Parathyroid adenoma (tissue), 2 donors: Measurements from ENCODE around the gene RABGAP1.

Source experiments
- H2AFZ ChIP-seq: fragments of 300-600 bp; sonication (generic); one replicate; pipeline ENCODE4 v1.7.0; 2017; ENCODE audit warnings: antibody characterized with exemption, mild to moderate bottlenecking
- H3K27ac ChIP-seq: fragments of 300-600 bp; sonication (generic); one replicate; pipeline ENCODE4 v1.7.0; 2017
- H3K27me3 ChIP-seq: fragments of 300-600 bp; sonication (generic); one replicate; pipeline ENCODE4 v1.7.0; 2017; ENCODE audit warnings: low read length; ENCODE audit not compliant: control insufficient read depth, insufficient read depth
- H3K36me3 ChIP-seq: fragments of 300-600 bp; sonication (generic); one replicate; pipeline ENCODE4 v1.7.0; 2017; ENCODE audit warnings: low read length; ENCODE audit not compliant: control insufficient read depth, insufficient read depth
- H3K4me1 ChIP-seq: fragments of 300-600 bp; sonication (generic); one replicate; pipeline ENCODE4 v1.7.0; 2017; ENCODE audit warnings: control low read depth
- H3K4me2 ChIP-seq: fragments of 300-600 bp; sonication (generic); one replicate; pipeline ENCODE4 v1.7.0; 2017; ENCODE audit warnings: low read length
- H3K4me3 ChIP-seq: fragments of 300-600 bp; sonication (generic); one replicate; pipeline ENCODE4 v1.7.0; 2017; ENCODE audit warnings: low read depth, low read length
- H3K79me2 ChIP-seq: fragments of 300-600 bp; sonication (generic); one replicate; pipeline ENCODE4 v1.7.0; 2017; ENCODE audit warnings: control low read depth
- H3K9ac ChIP-seq: fragments of 300-600 bp; sonication (generic); one replicate; pipeline ENCODE4 v1.7.0; 2017; ENCODE audit warnings: mild to moderate bottlenecking
- H3K9me3 ChIP-seq: fragments of 300-600 bp; sonication (generic); one replicate; pipeline ENCODE4 v1.7.0; 2017; ENCODE audit warnings: low read length; ENCODE audit not compliant: control insufficient read depth
- TF ChIP-seq, protein P1 (sequence below): fragments of 300-600 bp; sonication (generic); IDR thresholded peaks from one replicate; pipeline ENCODE4 v1.7.0; 2017; ENCODE audit warnings: antibody characterized with exemption, mild to moderate bottlenecking
- donor health status: primary hyperparathyroidism.

RABGAP1 gene

GRCh38 chr9:123128591-123128990 lies 187.8 kb downstream of the RABGAP1 start:
- Histone ChIP-seq H3K36me3 (no peaks in the 10 kb centered on the region), H3K4me1 (no peaks in the 10 kb centered on the region), H2AFZ (no peak overlapping the region), H3K4me2 (no peak overlapping the region), H3K27ac (no peak overlapping the region), H3K9me3 (no peaks in the 10 kb centered on the region), H3K4me3 (no peak overlapping the region), H3K9ac (no peak overlapping the region), H3K27me3 (no peaks in the 10 kb centered on the region), H3K79me2 (no peaks in the 10 kb centered on the region)
- TF ChIP-seq, protein P1, sequence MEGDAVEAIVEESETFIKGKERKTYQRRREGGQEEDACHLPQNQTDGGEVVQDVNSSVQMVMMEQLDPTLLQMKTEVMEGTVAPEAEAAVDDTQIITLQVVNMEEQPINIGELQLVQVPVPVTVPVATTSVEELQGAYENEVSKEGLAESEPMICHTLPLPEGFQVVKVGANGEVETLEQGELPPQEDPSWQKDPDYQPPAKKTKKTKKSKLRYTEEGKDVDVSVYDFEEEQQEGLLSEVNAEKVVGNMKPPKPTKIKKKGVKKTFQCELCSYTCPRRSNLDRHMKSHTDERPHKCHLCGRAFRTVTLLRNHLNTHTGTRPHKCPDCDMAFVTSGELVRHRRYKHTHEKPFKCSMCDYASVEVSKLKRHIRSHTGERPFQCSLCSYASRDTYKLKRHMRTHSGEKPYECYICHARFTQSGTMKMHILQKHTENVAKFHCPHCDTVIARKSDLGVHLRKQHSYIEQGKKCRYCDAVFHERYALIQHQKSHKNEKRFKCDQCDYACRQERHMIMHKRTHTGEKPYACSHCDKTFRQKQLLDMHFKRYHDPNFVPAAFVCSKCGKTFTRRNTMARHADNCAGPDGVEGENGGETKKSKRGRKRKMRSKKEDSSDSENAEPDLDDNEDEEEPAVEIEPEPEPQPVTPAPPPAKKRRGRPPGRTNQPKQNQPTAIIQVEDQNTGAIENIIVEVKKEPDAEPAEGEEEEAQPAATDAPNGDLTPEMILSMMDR, result no peak

DNA sequence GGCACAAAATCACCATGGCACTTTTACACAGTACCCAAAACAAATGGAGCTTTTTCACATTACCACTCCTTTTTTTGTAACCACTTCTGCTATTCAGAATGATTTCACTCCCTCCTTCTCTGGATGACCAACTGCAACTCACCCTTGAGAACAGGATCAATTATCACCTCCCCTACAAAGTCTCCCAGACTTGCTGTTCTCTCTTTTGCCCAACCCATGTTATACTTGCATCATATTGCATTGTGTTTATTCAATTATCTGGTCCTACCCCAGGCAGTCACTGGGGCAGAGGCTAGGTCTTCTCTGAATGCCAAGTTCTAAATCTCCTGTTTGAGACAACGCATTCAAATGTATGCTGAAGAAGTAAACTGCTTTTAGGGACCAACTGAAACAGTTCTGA lies 188.6 kb downstream of the RABGAP1 start:
- no peak overlapping the region for H3K27ac ChIP-seq
- no peaks in the 10 kb centered on the region for H3K9me3 ChIP-seq
- H3K27me3 ChIP-seq, result no peaks in the 10 kb centered on the region
- no peak overlapping the region for H3K9ac ChIP-seq
- no peaks in the 10 kb centered on the region for H3K79me2 ChIP-seq
- no peaks in the 10 kb centered on the region for H3K36me3 ChIP-seq
- H3K4me2 ChIP-seq, result no peak overlapping the region
- H3K4me1 ChIP-seq, result no peaks in the 10 kb centered on the region
- H2AFZ ChIP-seq, result no peak overlapping the region
- no peak overlapping the region for H3K4me3 ChIP-seq
- TF ChIP-seq, protein P1, result no peak

- Histone ChIP-seq H3K27me3 (no peaks in the 10 kb centered on the region), H3K9me3 (no peaks in the 10 kb centered on the region), H3K27ac (no peak overlapping the region), H3K9ac (no peak overlapping the region), H3K79me2 (no peaks in the 10 kb centered on the region), H3K4me1 (no peaks in the 10 kb centered on the region), H3K4me2 (no peak overlapping the region), H2AFZ (no peak overlapping the region), H3K4me3 (no peak overlapping the region), H3K36me3 (no peaks in the 10 kb centered on the region)
- TF ChIP-seq, protein P1, result no peak
These were observed 190.4 kb downstream of the RABGAP1 start for GRCh38 chr9:123131258-123131657.

GRCh38 chr9:123131993-123132392 lies 191.2 kb downstream of the RABGAP1 start:
- H3K9me3 ChIP-seq, result no peaks in the 10 kb centered on the region
- no peak overlapping the region for H3K27ac ChIP-seq
- no peaks in the 10 kb centered on the region for H3K4me1 ChIP-seq
- no peak overlapping the region for H2AFZ ChIP-seq
- no peak overlapping the region for H3K9ac ChIP-seq
- H3K79me2 ChIP-seq, result no peaks in the 10 kb centered on the region
- H3K4me2 ChIP-seq, result no peak overlapping the region
- TF ChIP-seq, protein P1, result no peak
- H3K27me3 ChIP-seq, result no peaks in the 10 kb centered on the region
- H3K4me3 ChIP-seq, result no peak overlapping the region
- no peaks in the 10 kb centered on the region for H3K36me3 ChIP-seq

DNA sequence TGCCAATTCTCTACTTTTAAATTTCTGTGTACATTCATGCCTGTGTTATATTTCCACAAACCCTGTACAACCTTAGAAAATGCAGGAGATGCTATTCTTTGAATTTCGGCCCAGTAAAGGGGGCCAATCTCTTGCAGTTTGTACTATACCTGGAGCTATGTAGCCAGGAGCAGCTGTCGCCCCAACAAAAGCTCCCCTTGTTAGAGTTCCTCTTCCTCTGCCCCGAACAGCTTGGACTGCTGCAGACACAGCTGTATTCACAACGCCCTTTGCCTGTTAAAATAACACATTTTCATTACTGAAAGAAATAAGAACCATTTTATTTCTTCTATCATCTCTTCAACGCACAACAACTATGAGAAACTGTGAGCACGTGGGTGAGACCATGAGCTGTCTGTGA lies 191.9 kb downstream of the RABGAP1 start:
- Histone ChIP-seq H3K4me2 (no peak overlapping the region), H3K79me2 (no peaks in the 10 kb centered on the region), H3K4me1 (no peaks in the 10 kb centered on the region), H3K4me3 (no peak overlapping the region), H3K9ac (no peak overlapping the region), H2AFZ (no peak overlapping the region), H3K27me3 (no peaks in the 10 kb centered on the region), H3K36me3 (no peaks in the 10 kb centered on the region), H3K9me3 (no peaks in the 10 kb centered on the region), H3K27ac (no peak overlapping the region)
- TF ChIP-seq, protein P1, result no peak
